GM18526 (cell line): ENCODE data around the gene SYT8.

Source experiments
- POLR2A ChIP-seq: IDR thresholded peaks from 3 replicates; pipeline ENCODE4 v1.6.1; 2011; ENCODE audit not compliant: insufficient read length; ENCODE audit errors: extremely low read depth

SYT8 gene

DNA sequence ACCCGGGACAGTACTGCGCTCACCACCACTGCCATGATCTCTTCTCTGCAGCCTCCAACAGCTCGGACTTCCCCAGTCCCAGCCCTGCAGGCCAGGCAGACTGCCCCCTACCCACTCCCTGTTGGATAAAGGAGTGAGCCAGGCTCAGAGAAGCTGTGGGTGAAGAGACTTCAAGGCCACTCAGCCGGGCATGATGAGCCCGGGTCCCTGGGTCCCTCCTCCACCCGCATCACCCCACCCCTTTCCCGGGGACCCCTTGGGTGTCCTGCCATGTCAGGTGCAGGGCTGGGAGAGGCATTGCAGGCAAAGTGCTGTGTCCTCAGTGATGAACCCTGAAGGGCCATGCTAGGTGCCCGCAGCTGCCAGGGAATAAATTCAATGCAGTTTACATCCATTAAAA is 32.6 kb downstream of the SYT8 start:
- no peak for TF ChIP-seq POLR2A

- TF ChIP-seq POLR2A = no peak
Measured at GRCh38 chr11:1868056-1868635, 33.4 kb downstream of the SYT8 start.

GRCh38 chr11:1868636-1869291 is 34.0 kb downstream of the SYT8 start:
- TF ChIP-seq POLR2A = no peak

- TF ChIP-seq POLR2A = no peak
Measured at GRCh38 chr11:1869427-1870325, 34.9 kb downstream of the SYT8 start.

DNA sequence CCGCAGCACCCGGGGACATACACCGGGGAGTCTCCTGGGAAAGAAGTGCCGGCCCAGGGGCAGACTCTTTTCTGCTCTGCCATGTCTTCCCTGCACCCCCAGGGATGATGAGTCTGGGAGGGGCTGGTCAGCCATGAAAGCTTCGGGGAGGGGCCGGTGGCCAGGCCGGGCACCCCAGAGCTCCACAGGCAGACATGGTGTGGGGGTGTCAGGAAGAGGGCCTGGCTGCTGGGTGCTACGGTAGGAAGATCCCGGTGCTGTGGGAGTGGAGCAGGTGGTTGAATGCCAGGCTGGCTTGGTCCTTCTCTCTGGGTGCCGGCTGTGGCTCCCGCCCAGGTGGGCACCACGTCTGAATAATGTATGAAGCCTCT is 35.5 kb downstream of the SYT8 start:
- TF ChIP-seq POLR2A = no peak

GRCh38 chr11:1870721-1871466 is 36.1 kb downstream of the SYT8 start:
- no peak for TF ChIP-seq POLR2A

DNA sequence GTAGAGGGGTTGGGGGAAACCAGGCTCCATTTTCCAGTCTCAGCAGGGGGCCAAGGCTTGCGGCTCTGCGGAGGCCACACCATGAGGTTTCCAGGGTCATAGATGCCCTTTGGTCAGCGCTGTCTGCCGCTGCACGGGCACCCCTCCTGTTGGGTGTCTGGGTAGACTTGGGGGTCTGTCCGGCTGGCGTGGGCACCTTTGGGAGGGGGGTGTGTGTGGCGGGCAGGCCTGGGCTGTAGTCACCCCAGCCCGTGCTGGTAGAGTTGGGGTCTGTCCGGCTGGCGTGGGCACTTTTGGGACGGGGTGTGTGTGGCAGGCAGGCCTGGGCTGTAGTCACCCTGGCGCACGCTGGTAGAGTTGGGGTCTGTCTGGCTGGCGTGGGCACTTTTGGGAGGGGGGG is 36.7 kb downstream of the SYT8 start:
- no peak for TF ChIP-seq POLR2A

DNA sequence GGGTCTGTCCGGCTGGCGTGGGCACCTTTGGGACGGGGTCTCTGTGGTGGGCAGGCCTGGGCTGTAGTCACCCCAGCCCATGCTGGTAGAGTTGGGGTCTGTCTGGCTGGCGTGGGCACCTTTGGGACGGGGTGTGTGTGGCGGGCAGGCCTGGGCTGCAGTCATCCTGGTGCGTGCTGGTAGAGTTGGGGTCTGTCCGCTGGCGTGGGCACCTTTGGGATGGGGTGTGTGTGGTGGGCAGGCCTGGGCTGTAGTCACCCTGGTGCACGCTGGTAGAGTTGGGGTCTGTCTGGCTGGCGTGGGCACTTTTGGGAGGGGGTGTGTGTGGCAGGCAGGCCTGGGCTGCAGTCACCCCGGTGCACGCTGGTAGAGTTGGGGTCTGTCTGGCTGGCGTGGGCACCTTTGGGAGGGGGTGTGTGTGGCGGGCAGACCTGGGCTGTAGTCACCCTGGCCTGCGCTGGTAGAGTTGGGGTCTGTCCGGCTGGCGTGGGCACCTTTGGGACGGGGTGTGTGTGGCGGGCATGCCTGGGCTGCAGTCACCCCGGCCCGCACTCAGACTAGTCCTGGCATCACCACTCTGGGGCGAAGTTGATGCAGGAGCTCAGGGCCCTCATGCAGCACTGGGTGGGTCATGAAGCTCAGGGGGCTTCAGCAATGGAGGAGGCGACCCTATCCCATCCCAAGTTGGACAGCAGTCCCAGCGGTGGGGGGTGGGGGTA is 37.6 kb downstream of the SYT8 start:
- TF ChIP-seq POLR2A = no peak

GRCh38 chr11:1873048-1873812 is 38.4 kb downstream of the SYT8 start:
- no peak for TF ChIP-seq POLR2A

GRCh38 chr11:1875093-1875850 is 40.5 kb downstream of the SYT8 start:
- TF ChIP-seq POLR2A = no peak

GRCh38 chr11:1876361-1877063 is 41.7 kb downstream of the SYT8 start:
- no peak for TF ChIP-seq POLR2A

GRCh38 chr11:1877211-1878136 is 42.7 kb downstream of the SYT8 start:
- no peak for TF ChIP-seq POLR2A
